ENCODE data around the gene CNTN1.

Gene CNTN1

DNA sequence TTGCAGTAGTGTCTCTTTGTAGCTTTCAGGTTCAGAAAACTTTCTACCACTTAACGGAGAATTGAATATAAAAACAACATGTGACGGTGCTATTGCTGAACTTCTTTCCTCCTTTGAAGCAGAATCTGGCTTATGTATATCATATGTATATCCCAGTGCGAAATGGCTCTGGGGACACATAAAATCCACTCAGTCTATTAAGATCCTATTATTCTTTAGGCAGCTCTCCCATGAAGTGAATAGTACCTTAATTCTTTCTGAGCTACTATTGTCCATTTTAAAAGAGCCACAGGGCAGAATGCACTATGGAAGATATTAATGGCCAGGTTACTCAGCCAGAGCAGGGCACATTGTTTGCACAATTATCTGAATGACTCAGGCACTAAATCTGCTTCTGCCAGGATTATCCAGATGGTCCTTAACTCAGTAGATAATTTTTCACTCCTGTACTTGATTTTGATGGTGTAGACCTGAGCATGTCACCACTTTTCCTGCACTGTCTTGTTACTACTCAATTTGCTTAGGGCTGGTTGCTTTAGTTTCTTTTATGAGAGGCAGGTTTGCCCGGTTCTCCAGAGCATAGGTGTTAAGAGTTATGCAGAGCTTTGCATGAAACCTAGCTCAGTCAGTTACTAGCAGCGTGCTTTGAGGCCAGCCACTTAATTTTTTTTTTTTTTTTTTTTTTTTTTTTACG lies 5.5 kb downstream of the CNTN1 start:
- no peak overlapping the region for H3K9ac ChIP-seq (ENCODE audit: insufficient read length, low read depth)
- H3K4me3 ChIP-seq (ENCODE audit: insufficient read length, low read depth): no peak overlapping the region
- H3K4me1 ChIP-seq (ENCODE audit: insufficient read depth, insufficient read length): no peaks in the 10 kb centered on the region
- no peaks in the 10 kb centered on the region for H3K36me3 ChIP-seq (ENCODE audit: insufficient read depth, insufficient read length, low read length)
- DNase-seq (ENCODE audit: low read depth, low spot score): no peak
- H3K27me3 ChIP-seq (ENCODE audit: insufficient read depth, insufficient read length): peaks cover 21% of the 10 kb centered on the region
- no peak for TF ChIP-seq ZNF274 (IDR thresholded peaks at IDR 0.05; ENCODE audit: low read depth, low read length)
- no peak for TF ChIP-seq SUZ12 (IDR thresholded peaks at IDR 0.05; ENCODE audit: extremely low read depth, insufficient read depth, insufficient read length)
- TF ChIP-seq YY1 (IDR thresholded peaks at IDR 0.05; ENCODE audit: insufficient read depth, insufficient read length): no peak
- no peaks in the 10 kb centered on the region for H3K9me3 ChIP-seq (ENCODE audit: insufficient read depth, low read length)

DNA sequence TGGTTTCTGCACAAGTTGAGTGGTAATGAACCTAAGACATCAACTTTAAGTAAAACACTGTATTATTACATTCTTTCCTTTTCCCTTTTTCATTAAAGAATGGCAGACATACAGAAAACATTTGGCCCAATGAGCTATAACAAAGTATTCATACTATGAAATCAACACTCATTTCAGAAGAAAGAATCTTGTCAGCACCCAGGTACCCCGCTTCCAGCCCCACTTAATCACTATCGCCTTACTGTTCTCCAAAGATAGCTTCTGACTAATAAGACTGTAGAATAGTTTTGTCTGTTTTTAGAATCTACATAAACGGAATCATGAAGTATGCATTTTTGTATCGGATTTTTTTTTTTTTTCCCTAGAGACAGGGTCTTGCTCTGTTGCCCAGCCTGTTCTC lies 9.5 kb downstream of the CNTN1 start:
- Histone ChIP-seq H3K9ac (ENCODE audit: insufficient read length, low read depth) (no peak overlapping the region), H3K27me3 (ENCODE audit: insufficient read depth, insufficient read length) (no peaks in the 10 kb centered on the region)
- TF ChIP-seq SUZ12 (IDR thresholded peaks at IDR 0.05; ENCODE audit: extremely low read depth, insufficient read depth, insufficient read length) (no peak), YY1 (IDR thresholded peaks at IDR 0.05; ENCODE audit: insufficient read depth, insufficient read length) (no peak), ZNF274 (IDR thresholded peaks at IDR 0.05; ENCODE audit: low read depth, low read length) (no peak)

DNA sequence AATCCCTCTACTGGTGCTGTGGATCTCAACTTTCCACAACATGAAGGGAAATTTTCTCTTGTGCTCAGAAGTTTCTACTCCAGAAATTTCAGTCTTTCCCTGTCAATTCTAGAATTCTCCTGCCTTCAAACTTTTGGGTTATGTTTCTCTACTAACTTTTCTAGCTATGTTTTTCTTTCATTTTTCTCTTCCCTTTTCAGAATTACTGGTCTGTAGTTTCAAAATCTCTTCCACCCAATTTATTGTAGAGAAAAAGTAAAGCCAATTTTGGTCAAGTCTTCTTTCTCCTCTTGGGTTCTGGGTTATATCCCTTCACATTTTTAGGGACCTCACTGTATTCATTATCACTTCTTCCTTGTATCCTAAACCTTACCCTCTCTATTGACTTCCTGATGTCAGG lies 18.9 kb downstream of the CNTN1 start:
- Histone ChIP-seq H3K27me3 (ENCODE audit: insufficient read depth, insufficient read length) (no peaks in the 10 kb centered on the region), H3K36me3 (ENCODE audit: insufficient read depth, insufficient read length, low read length) (no peaks in the 10 kb centered on the region), H3K9me3 (ENCODE audit: insufficient read depth, low read length) (no peaks in the 10 kb centered on the region), H3K4me1 (ENCODE audit: insufficient read depth, insufficient read length) (no peaks in the 10 kb centered on the region), H3K9ac (ENCODE audit: insufficient read length, low read depth) (no peak overlapping the region), H3K4me3 (ENCODE audit: insufficient read length, low read depth) (no peak overlapping the region)
- TF ChIP-seq YY1 (IDR thresholded peaks at IDR 0.05; ENCODE audit: insufficient read depth, insufficient read length): no peak
- no peak for TF ChIP-seq SUZ12 (IDR thresholded peaks at IDR 0.05; ENCODE audit: extremely low read depth, insufficient read depth, insufficient read length)
- no peak for TF ChIP-seq ZNF274 (IDR thresholded peaks at IDR 0.05; ENCODE audit: low read depth, low read length)
- DNase-seq (ENCODE audit: low read depth, low spot score): no peak

More for the DNA sequence above, 9.5 kb downstream of the CNTN1 start:
- Histone ChIP-seq H3K36me3 (ENCODE audit: insufficient read depth, insufficient read length, low read length) (no peaks in the 10 kb centered on the region), H3K4me1 (ENCODE audit: insufficient read depth, insufficient read length) (no peaks in the 10 kb centered on the region), H3K4me3 (ENCODE audit: insufficient read length, low read depth) (no peak overlapping the region), H3K9me3 (ENCODE audit: insufficient read depth, low read length) (no peaks in the 10 kb centered on the region)
- no peak for DNase-seq (ENCODE audit: low read depth, low spot score)

DNA sequence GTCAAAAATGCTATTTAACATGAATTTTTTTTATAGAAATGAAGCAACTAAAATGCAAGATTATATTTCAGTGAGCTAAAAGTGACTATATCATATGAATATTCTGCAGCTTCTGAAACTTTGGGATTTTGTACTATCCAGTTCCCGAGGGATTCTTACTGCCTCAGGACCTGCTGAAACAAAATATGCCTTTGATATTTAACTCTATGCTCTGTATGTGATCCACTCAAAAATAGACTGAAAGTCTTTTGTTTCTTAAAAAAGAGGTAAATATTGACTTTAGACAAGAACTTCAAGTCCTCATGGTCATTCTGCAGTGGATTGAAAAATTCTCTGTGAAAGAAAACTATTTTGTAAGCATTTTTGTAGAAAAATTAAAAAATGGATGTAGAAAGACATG lies 22.4 kb downstream of the CNTN1 start:
- TF ChIP-seq ZNF274 (IDR thresholded peaks at IDR 0.05; ENCODE audit: low read depth, low read length): no peak
- TF ChIP-seq SUZ12 (IDR thresholded peaks at IDR 0.05; ENCODE audit: extremely low read depth, insufficient read depth, insufficient read length): no peak
- TF ChIP-seq YY1 (IDR thresholded peaks at IDR 0.05; ENCODE audit: insufficient read depth, insufficient read length): no peak
- Histone ChIP-seq H3K4me3 (ENCODE audit: insufficient read length, low read depth) (no peak overlapping the region), H3K9ac (ENCODE audit: insufficient read length, low read depth) (no peak overlapping the region), H3K4me1 (ENCODE audit: insufficient read depth, insufficient read length) (no peaks in the 10 kb centered on the region), H3K36me3 (ENCODE audit: insufficient read depth, insufficient read length, low read length) (no peaks in the 10 kb centered on the region), H3K27me3 (ENCODE audit: insufficient read depth, insufficient read length) (no peaks in the 10 kb centered on the region), H3K9me3 (ENCODE audit: insufficient read depth, low read length) (no peaks in the 10 kb centered on the region)
- DNase-seq (ENCODE audit: low read depth, low spot score): no peak

DNA sequence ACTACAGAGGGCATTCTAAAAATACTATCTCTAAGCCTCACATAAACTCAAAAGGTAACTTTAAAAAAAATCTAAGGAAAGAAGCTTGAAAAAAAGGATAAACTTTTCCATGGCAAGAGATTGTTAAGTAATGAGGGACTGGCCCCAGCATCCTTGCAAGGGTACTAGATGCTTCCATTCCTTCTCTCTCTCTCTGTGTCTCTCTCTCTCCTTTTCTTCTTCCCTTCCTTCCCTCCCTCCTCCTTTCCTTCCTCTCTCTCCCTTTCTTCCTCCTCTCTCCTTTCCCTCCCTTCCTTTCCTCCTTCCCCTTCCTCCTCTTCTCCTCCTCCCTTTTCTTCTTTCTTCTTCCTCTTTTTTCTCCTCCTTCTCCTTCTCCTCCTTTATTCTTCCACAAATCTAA lies 23.8 kb downstream of the CNTN1 start:
- no peak for TF ChIP-seq SUZ12 (IDR thresholded peaks at IDR 0.05; ENCODE audit: extremely low read depth, insufficient read depth, insufficient read length)
- no peak for TF ChIP-seq ZNF274 (IDR thresholded peaks at IDR 0.05; ENCODE audit: low read depth, low read length)
- no peak for DNase-seq (ENCODE audit: low read depth, low spot score)
- H3K27me3 ChIP-seq (ENCODE audit: insufficient read depth, insufficient read length): no peaks in the 10 kb centered on the region
- H3K36me3 ChIP-seq (ENCODE audit: insufficient read depth, insufficient read length, low read length): no peaks in the 10 kb centered on the region
- no peak overlapping the region for H3K4me3 ChIP-seq (ENCODE audit: insufficient read length, low read depth)
- H3K9me3 ChIP-seq (ENCODE audit: insufficient read depth, low read length): no peaks in the 10 kb centered on the region
- no peaks in the 10 kb centered on the region for H3K4me1 ChIP-seq (ENCODE audit: insufficient read depth, insufficient read length)
- no peak overlapping the region for H3K9ac ChIP-seq (ENCODE audit: insufficient read length, low read depth)

DNA sequence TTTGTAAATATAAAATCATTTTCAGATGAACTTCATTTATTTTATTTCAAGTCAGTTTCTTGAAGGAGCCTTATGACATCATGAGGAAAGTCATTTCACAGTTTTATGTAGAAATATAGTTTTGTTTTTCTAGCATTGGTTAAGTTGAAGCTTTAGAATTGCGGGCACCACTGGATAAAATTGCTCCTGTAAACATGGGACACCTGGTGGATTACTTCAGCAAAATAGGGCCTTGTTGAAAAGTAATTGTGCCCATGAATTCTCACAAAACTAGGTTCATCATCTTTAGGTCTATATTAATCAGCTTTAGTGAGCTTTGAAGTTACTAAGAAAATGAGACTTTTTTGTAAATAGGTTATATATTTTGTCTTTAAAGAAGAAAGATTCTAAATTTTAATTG lies 25.3 kb downstream of the CNTN1 start:
- Histone ChIP-seq H3K9ac (ENCODE audit: insufficient read length, low read depth) (no peak overlapping the region), H3K27me3 (ENCODE audit: insufficient read depth, insufficient read length) (no peaks in the 10 kb centered on the region), H3K9me3 (ENCODE audit: insufficient read depth, low read length) (no peaks in the 10 kb centered on the region), H3K4me3 (ENCODE audit: insufficient read length, low read depth) (no peak overlapping the region), H3K36me3 (ENCODE audit: insufficient read depth, insufficient read length, low read length) (no peaks in the 10 kb centered on the region), H3K4me1 (ENCODE audit: insufficient read depth, insufficient read length) (no peaks in the 10 kb centered on the region)
- no peak for DNase-seq (ENCODE audit: low read depth, low spot score)
- TF ChIP-seq YY1 (IDR thresholded peaks at IDR 0.05; ENCODE audit: insufficient read depth, insufficient read length): no peak
- TF ChIP-seq SUZ12 (IDR thresholded peaks at IDR 0.05; ENCODE audit: extremely low read depth, insufficient read depth, insufficient read length): no peak
- no peak for TF ChIP-seq ZNF274 (IDR thresholded peaks at IDR 0.05; ENCODE audit: low read depth, low read length)

DNA sequence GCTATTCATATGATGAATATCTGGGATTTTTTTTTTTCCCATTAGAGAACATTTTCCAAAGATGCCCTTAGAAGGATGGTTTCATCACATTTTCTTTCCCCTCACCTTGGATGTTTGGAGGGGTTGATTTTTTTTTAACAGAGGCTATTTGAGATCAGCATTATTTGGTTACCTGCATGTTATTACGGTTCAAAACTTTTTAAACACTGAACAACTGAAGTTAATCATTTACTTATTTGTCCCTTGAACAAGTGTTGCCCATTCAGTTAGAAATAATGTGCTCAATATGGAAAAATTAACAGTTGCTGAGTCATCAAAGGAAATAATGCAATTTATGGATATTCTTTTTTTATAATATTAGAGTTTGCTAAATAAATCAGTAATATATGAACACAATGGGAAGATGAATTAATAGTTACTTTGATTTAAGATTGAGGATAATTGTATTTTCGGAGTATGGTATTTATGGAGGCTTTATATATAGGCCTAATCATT lies 26.7 kb downstream of the CNTN1 start:
- no peaks in the 10 kb centered on the region for H3K9me3 ChIP-seq (ENCODE audit: insufficient read depth, low read length)
- no peak for DNase-seq (ENCODE audit: low read depth, low spot score)
- no peaks in the 10 kb centered on the region for H3K27me3 ChIP-seq (ENCODE audit: insufficient read depth, insufficient read length)
- no peaks in the 10 kb centered on the region for H3K36me3 ChIP-seq (ENCODE audit: insufficient read depth, insufficient read length, low read length)
- no peak for TF ChIP-seq YY1 (IDR thresholded peaks at IDR 0.05; ENCODE audit: insufficient read depth, insufficient read length)
- no peak for TF ChIP-seq SUZ12 (IDR thresholded peaks at IDR 0.05; ENCODE audit: extremely low read depth, insufficient read depth, insufficient read length)
- no peak for TF ChIP-seq ZNF274 (IDR thresholded peaks at IDR 0.05; ENCODE audit: low read depth, low read length)
- H3K9ac ChIP-seq (ENCODE audit: insufficient read length, low read depth): no peak overlapping the region
- no peak overlapping the region for H3K4me3 ChIP-seq (ENCODE audit: insufficient read length, low read depth)
- H3K4me1 ChIP-seq (ENCODE audit: insufficient read depth, insufficient read length): no peaks in the 10 kb centered on the region

All from NT2/D1 (cell line).